ENCODE data around the gene ADGRL3.
"Not testable (repeated sequence)": the region's sequence is repeated elsewhere in the genome, so short reads cannot be mapped to it uniquely, and the experiment has no call there.

ADGRL3 gene

DNA sequence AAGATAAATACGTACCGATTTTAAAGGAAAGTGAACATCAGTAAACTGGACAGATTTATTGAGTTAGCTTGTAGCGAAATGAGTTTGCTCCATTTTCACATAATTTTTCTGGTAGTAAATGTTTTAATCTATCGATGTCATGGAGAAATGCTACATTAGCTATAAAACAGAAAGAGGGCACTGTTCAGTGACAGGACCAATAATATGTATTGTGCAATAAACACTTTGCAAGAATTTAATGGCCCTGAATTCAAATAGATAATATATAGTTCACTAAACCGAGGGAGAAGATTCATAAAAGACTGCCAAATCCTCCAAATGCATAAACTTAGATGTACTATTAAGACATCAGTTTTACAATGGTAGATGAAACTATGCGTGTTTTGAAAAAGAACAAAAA, 516.3 kb downstream of the ADGRL3 start:
- no peak overlapping the region for H3K4me3 ChIP-seq (ENCODE audit: low read depth, low read length)

DNA sequence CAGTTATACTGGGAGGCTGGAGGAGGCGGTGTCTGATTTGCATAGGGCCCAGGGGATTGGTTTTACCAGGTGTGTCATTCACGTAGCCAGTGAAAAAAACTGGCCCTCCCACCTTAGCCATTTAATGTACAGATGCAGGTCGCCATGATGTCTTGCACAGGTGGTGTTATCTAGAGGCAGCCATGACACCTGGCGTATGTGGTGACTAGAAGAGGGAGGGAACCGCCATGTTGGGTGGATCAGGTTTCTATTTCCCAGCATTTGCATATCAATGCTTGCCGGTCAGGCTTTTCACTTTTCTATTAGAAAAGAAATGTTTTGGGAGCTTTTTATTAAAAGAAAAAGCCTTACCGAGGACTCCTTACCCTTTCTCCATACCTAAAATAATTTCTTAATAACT, 523.4 kb downstream of the ADGRL3 start:
- H3K4me3 ChIP-seq (ENCODE audit: low read depth, low read length), result no peak overlapping the region

DNA sequence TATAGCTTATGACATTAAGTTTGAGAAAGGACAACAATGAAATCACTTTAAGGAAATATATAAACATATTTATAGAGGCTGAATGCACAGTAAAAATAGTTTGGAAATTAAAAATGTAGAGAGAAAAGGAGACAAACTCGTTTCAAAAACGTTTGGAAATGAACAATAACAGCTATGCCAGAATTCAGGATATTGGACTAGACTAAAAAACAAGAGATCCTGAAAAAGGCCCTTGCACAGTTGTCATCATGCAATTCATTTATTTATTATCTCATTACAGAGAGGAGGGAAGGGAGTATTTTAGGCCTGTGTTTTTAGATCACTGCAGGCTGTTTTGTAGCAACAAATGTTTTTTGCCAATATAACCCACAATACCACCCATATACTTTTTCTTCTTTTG, 527.2 kb downstream of the ADGRL3 start:
- no peak overlapping the region for H3K4me3 ChIP-seq (ENCODE audit: low read depth, low read length)

DNA sequence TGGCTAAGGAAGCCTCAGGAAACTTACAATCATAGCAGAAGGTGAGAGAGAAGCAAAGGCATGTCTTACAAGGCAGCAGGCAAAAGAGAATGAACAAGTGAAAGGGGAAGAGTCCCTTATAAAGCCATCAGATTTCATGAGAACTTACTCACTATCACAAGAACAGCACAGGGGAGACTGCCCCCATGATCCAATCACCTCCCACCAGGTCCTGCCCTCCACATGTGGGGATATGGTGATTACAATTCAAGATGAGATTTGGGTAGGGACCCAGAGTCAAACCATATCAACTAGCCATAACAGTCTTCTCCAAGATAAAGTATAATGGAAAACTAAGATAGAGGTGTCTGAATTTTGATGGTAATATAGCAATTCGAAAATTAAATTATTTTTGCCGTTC, 534.3 kb downstream of the ADGRL3 start:
- no peak overlapping the region for H3K4me3 ChIP-seq (ENCODE audit: low read depth, low read length)

DNA sequence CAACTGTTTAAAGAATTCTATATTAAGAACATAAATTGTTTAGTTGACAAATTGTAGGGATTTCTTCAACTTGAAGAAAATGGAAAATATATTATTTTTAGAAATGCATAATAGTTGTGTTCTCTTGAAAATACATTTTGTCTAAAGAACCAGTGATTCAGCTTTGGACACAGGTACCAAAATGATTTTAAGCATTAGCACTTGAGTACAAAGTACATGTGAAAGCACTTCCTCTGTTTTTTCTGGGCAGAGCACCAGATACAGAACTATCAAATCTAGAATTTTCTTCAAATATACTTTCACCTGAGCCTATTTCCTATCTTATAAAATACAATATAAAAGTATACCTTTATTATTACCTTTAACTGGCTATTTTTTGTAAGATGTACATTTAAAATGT, 539.8 kb downstream of the ADGRL3 start:
- no peak overlapping the region for H3K4me3 ChIP-seq (ENCODE audit: low read depth, low read length)

DNA sequence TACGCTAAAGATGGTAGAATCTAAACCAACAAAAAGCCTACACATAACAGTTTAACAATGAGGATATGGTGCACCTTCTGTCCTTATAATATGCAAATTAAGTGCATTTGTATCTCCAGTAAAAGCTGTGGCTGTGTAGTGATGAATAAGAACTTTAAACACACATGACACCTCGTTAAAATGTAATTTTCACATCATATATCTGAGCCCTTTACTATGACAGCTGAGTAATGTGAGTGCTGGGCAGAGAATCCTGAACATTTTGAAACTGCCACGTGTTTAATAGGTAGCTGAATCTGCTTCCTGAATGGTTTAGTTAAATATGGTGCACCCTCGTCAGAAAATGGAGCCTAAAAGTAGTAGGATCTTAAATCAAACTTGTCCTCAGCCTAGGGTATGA, 540.8 kb downstream of the ADGRL3 start:
- H3K4me3 ChIP-seq (ENCODE audit: low read depth, low read length), result no peak overlapping the region

DNA sequence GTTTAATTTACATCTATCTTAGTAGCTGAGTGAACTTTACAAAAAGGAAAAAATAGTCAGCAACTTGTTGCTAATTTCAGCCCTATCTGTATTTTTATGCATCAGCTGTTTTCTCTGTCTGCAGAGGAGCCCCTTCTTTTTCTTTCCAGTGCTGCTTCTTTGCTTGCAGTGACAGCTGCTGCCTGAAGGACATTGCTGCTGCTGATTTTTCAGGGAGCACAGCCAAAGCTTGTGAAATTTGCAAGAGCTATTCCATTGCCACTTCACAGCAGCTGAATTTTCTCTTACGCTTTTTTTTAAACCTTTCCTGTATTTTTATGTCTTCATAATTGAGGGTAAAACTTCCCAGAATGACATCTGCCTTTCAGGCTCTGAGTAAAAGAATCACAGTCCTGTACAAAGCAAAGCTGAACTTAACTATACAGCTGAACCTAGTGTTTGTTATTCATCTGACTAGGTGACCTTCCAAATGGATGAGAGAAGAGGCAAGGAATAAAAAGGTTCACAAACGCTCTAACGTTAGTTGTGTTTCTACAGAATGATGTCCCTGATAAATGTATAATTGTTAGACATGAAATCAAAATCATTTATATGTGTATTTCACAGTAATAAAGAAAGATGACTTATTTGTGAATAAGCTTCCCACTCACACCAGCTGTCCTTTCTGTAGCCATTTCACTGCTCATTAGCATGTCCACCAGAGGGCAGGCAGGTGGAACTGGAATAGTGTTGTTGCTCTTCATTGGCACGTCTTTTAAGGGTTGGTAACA, 541.4 kb downstream of the ADGRL3 start:
- H3K4me3 ChIP-seq (ENCODE audit: low read depth, low read length), result no peak overlapping the region

DNA sequence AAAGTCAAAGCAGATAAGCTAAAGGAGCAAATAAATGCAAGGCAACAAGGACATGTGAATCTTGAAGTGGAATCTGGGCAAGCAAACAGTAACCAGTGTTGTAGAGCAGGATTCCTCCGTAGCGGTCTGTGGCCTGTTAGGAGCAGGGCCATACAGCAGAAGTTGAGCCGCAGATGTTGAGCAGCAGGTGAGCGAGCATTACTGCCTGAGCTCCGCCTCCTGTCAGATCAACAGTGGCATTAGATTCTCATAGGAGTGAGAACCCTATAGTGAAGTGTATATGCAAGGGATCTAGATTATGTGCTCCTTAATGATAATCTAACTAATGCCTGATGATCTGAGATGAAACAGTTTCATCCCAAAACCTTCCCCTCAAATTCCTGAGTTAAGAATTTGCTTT, 550.7 kb downstream of the ADGRL3 start:
- H3K4me3 ChIP-seq (ENCODE audit: low read depth, low read length), result no peak overlapping the region

DNA sequence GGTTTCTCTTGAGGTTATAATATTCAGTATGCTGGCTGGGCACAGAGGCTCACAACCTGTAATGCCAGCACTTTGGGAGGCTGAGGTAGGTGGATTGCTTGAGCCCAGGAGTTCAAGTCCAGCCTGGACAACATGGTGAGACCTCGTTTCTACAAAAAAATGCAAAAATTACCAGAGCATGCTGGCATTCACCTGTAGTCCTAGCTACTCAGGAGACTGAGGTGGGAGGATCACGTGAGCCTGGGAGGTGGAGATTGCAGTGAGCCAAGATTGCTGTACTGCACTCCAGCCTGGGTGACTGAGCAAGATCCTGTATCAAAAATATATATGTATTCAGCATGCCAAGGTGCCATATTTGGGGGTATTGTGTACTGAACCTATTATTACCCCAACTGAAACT, 552.5 kb downstream of the ADGRL3 start:
- no peak overlapping the region for H3K4me3 ChIP-seq (ENCODE audit: low read depth, low read length)

DNA sequence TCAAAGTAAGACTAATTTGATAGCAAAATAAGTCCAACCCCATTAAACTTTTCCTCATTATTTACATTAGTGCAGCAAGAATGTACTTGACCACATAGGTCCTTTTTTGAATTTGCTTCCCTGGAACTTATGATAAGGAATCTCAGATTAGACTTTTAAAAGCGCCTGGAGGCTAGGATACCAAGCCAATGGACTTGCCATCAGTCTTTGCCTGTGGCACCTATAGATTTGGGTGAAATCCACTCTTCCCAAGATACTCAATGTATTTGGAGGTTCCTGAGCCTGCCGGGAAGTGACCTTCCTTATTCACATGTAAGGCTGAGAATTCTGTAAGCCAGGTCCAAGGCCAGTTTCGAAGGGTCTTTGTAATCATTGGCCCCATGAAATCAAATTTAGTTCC, 553.6 kb downstream of the ADGRL3 start:
- H3K4me3 ChIP-seq (ENCODE audit: low read depth, low read length), result no peak overlapping the region

DNA sequence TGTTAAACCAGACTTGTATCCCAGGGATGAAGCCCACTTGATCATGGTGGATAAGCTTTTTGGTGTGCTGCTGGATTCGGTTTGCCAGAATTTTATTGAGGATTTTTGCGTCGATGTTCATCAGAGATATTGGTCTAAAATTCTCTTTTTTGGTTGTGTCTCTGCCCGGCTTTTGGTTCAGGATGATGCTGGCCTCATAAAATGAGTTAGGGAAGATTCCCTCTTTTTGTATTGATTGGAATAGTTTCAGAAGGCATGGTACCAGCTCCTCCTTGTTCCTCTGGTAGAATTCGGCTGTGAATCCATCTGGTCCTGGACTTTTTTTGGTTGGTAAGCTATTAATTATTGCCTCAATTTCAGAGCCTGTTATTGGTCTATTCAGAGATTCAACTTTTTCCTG, 556.8 kb downstream of the ADGRL3 start:
- H3K4me3 ChIP-seq (ENCODE audit: low read depth, low read length), result not testable (repeated sequence)

DNA sequence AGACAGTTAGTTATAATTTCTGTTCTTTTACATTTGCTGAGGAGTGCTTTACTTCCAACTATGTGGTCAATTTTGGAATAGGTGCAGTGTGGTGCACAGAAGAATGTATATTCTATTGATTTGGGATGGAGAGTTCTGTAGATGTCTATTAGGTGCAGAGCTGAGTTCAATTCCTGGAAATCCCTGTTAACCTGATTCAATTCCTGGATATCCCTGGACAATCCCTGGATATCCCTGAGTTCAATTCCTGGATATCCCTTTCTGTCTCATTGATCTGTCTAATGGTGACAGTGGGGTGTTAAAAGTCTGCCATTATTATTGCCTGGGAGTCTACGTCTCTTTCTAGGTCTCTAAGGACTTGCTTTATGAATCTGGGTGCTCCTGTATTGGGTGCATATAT, 557.9 kb downstream of the ADGRL3 start:
- not testable (repeated sequence) for H3K4me3 ChIP-seq (ENCODE audit: low read depth, low read length)

DNA sequence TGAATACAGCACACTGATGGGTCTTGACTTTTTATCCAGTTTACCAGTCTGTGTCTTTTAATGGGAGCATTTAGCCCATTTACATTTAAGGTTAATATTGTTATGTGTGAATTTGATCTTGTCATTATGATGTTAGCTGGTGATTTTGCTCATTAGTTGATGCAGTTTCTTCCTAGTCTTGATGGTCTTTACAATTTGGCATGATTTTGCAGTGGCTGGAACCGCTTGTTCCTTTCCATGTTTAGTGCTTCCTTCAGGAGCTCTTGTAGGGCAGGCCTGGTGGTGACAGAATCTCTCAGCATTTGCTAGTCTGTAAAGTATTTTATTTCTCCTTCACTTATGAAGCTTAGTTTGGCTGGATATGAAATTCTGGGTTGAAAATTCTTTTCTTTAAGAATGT, 558.5 kb downstream of the ADGRL3 start:
- H3K4me3 ChIP-seq (ENCODE audit: low read depth, low read length), result not testable (repeated sequence)

DNA sequence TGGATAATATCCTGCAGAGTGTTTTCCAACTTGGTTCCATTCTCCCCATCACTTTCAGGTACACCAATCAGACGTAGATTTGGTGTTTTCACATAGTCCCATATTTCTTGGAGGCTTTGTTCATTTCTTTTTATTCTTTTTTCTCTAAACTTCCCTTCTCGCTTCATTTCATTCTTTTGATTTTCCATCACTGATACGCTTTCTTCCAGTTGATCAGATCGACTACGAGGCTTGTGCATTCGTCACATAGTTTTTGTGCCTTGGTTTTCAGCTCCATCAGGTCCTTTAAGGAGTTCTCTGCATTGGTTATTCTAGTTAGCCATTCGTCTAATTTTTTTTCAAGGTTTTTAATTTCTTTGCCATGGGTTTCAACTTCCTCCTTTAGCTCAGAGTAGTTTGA, 559.1 kb downstream of the ADGRL3 start:
- not testable (repeated sequence) for H3K4me3 ChIP-seq (ENCODE audit: low read depth, low read length)

DNA sequence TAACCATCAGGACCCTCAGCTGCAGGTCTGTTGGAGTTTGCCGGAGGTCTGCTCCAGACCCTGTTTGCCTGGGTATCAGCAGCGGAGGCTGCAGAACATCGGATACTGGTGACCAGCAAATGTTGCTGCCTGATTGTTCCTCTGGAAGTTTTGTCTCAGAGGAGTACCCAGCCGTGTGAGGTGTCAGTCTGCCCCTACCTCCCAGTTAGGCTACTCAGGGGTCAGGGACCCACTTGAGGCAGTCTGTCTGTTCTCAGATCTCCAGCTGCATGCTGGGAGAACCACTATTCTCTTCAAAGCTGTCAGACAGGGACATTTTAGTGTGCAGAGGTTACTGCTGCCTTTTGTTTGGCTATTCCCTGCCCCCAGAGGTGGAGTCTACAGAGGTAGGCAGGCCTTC, 559.8 kb downstream of the ADGRL3 start:
- not testable (repeated sequence) for H3K4me3 ChIP-seq (ENCODE audit: low read depth, low read length)

DNA sequence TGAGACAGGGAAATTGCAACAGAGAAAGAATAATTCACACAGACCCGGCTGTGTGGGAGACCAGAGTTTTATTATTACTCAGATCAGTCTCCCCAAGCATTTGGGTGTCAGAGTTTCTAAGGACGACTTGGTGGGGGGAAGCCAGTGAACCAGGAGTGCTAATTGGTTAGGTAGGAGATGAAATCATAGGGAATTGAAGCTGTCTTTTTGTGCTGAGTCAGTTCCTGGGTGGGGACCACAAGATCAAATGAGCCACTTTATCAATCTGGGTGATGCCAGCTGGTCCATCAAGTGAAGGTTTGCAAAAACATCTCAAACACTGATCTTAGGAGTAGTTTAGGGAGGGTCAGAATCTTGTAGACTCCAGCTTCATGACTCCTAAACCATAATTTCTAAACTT, 560.7 kb downstream of the ADGRL3 start:
- no peak overlapping the region for H3K4me3 ChIP-seq (ENCODE audit: low read depth, low read length)

DNA sequence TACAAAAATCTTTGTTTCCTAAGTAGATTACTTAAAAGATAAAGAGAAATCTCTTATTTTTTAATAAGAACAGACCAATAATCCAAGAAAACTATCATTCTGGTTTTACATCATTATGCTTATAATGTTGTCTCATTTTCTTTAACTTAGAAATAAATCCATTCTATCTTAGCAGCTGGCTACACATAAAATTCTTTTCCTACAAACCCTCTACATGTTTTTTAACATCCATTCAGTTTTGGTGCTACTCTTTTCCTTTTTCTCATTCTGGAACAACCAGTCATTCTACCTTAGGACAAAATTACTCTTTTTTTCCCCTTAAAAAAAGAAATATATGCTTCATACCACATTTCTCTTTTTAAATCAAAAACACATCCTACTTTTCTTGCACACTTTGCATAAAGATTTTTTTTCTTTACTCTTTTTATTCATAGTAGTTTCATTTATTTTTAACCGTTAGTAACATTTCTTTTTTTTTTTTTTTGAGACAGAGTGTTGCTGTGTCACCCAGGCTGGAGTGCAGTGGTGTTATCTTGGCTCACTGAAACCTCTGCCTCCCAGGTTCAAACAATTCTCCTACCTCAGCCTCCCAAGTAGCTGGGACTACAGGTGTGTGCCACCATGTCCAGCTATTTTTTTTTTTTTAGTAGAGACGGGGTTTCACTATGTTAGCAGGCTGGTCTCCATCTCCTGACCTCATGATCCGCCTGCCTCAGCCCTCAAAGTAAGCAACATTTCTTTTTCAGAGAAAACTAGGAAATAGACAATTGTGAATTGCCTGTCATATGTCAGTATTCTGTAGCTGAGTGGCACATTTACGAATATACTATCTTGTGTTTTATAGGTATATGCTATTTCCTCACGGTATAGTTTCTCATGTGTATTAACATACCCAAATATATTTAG, 562.8 kb downstream of the ADGRL3 start:
- H3K4me3 ChIP-seq (ENCODE audit: low read depth, low read length), result no peak overlapping the region

DNA sequence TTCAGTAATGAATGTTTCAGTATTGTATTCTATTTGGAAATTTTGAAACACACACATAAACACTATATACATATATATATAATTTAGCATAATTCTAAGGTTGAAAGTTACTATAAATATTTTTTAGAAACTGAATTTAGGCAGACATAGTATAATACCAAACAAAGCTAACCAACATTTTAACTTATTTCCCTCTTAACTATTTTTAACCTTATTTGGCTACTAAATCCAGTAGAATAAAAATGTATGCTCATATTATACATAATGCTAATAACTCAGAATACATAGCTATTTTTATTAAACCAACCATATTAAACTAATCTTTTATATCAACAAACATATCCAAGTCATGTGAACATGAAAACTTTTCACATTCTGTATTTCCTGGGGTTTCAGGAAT, 563.6 kb downstream of the ADGRL3 start:
- no peak overlapping the region for H3K4me3 ChIP-seq (ENCODE audit: low read depth, low read length)

DNA sequence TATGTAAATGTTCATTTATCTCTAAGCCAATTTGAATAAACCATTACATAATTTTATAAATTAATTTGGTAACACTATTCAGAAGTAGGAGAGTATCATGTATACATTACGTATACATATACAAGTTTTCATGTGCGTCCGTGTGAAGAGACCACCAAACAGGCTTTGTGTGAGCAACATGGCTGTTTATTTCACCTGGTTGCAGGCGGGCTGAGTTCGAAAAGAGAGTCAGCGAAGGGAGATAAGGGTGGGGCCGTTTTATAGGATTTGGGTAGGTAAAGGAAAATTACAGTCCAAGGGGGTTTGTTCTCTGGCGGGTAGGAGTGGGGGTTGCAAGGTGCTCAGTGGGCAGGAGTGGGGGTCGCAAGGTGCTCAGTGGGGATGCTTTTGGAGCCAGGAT, 564.0 kb downstream of the ADGRL3 start:
- H3K4me3 ChIP-seq (ENCODE audit: low read depth, low read length), result not testable (repeated sequence)

DNA sequence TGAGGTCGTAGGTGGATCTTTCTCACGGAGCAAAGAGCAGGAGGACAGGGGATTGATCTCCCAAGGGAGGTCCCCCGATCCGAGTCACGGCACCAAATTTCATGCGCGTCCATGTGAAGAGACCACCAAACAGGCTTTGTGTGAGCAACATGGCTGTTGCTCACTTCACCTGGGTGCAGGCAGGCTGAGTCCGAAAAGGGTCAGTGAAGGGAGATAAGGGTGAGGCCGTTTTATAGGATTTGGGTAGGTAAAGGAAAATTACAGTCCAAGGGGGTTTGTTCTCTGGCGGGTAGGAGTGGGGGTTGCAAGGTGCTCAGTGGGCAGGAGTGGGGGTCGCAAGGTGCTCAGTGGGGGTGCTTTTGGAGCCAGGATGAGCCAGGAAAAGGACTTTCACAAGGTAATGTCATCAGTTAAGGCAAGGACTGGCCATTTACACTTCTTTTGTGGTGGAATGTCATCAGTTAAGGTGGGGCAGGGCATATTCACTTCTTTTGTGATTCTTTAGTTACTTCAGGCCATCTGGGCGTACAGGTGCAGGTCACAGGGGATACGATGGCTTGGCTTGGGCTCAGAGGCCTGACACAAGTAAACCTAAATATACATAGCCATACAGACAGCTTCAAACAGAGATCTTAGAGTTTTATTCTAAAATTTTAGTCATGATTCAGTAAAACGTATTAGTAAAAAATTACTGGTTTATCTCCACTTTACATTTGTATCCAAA, 569.5 kb downstream of the ADGRL3 start:
- peak overlapping the region; percentile 21 for H3K4me3 ChIP-seq (ENCODE audit: low read depth, low read length)

DNA sequence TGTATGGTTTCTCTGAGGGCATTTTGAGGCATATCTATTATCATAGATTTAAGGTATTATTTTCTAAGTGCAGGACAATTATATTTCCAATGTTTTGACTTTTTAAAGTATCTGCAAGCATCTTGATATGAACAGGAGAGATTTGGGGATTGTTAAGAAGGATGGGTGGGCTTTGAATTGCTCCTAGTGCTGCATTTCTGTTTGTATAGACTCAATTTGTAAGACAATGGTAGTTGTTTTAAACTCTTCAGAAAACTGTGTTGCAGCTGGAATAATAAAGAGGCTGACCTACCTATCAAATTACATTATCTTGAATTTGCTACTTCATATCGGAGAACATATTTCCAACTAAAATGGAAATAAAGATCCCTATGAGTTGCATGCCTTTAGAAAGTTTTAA, 570.3 kb downstream of the ADGRL3 start:
- no peak overlapping the region for H3K4me3 ChIP-seq (ENCODE audit: low read depth, low read length)

DNA sequence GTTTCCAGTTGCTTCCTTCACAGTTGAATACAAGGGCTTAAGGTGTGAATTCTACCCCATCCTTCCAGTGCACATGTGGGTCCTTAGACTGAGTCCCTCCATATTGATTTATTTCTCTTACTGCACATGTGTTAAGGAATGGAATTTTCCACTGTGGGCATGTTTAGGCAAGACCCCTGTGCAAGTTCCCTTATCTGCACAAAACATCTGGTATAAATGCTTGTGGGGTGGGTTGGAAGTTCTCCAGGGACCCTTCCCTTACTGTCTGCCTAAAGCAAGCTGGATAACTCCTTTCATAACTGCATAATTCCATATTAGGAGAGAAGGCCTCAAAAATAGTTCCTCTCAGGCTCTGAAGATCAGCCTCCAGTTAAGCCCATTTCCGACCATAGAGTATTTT, 570.9 kb downstream of the ADGRL3 start:
- no peak overlapping the region for H3K4me3 ChIP-seq (ENCODE audit: low read depth, low read length)

Measured in iPS-11a (cell line).